Activated CD4-positive, alpha-beta T cell treated with anti-CD3 and anti-CD28 coated beads, Interleukin-2, amount 50 U/mL, for 24 hours (primary cell): Measurements from ENCODE around the gene PHLDB2.

Source experiments
- DNase-seq, 2 donors: peaks; one replicate each; pipeline ENCODE4 v3.0.0-alpha.2; 2020; ENCODE audit warnings: low read depth in 1 of 2, low spot score in 1 of 2

PHLDB2 gene

GRCh38 chr3:111989061-111989678, 130.1 kb downstream of the PHLDB2 start:
- DNase-seq: peak in 1 of 2 donors; percentile 26

GRCh38 chr3:111993038-111993437, 134.0 kb downstream of the PHLDB2 start:
- no peak for DNase-seq

GRCh38 chr3:111998636-111999483, 139.8 kb downstream of the PHLDB2 start, which contains the start of gene TAGLN3:
TSS of gene TAGLN3 (plus strand) at chr3:111998922. CDS start at chr3:111999423, 501 bp downstream.
- no peak for DNase-seq

GRCh38 chr3:111999484-112000324, 140.6 kb downstream of the PHLDB2 start:
- no peak for DNase-seq

GRCh38 chr3:112000367-112000771, 141.3 kb downstream of the PHLDB2 start:
- DNase-seq: no peak

GRCh38 chr3:112000966-112001365, 141.9 kb downstream of the PHLDB2 start:
- DNase-seq: no peak

GRCh38 chr3:112001526-112001925, 142.5 kb downstream of the PHLDB2 start:
- no peak for DNase-seq

GRCh38 chr3:112002096-112002971, 143.3 kb downstream of the PHLDB2 start:
- DNase-seq: peak; percentile 28 to 54

- DNase-seq: no peak
These were observed 144.4 kb downstream of the PHLDB2 start for GRCh38 chr3:112003321-112004080.

GRCh38 chr3:112004187-112004586, 145.1 kb downstream of the PHLDB2 start:
- no peak for DNase-seq

- no peak for DNase-seq
These were observed 145.6 kb downstream of the PHLDB2 start for GRCh38 chr3:112004669-112005068.

- no peak for DNase-seq
These were observed 146.1 kb downstream of the PHLDB2 start for GRCh38 chr3:112005091-112005672.

- DNase-seq: no peak
These were observed 148.6 kb downstream of the PHLDB2 start for GRCh38 chr3:112007633-112008032.

- no peak for DNase-seq
These were observed 150.6 kb downstream of the PHLDB2 start for GRCh38 chr3:112009670-112010069.

GRCh38 chr3:112010636-112011035, 151.6 kb downstream of the PHLDB2 start:
- DNase-seq: no peak

GRCh38 chr3:112011376-112011940, 152.4 kb downstream of the PHLDB2 start:
- no peak for DNase-seq

- no peak for DNase-seq
These were observed 153.3 kb downstream of the PHLDB2 start for GRCh38 chr3:112012205-112012992.

GRCh38 chr3:112013058-112013783, 154.2 kb downstream of the PHLDB2 start:
- DNase-seq: peak; percentile 32 to 70
